Activated T-cell treated with anti-CD3 and anti-CD28 coated beads, Interleukin-2, amount 50 U/mL, for 24 hours (primary cell): Measurements from ENCODE around the gene ZNF48.

Source experiments
- DNase-seq: peaks from one replicate; pipeline ENCODE4 v3.0.0-alpha.2; 2020
- H3K27ac Mint-ChIP-seq: 2 replicates; pipeline ENCODE4 v1.8.0; 2020; ENCODE audit warnings: mild to moderate bottlenecking, mixed read lengths
- H3K27me3 Mint-ChIP-seq: 2 replicates; pipeline ENCODE4 v1.8.0; 2020; ENCODE audit warnings: mixed read lengths
- H3K36me3 Mint-ChIP-seq: 2 replicates; pipeline ENCODE4 v1.8.0; 2020; ENCODE audit warnings: low read depth, mixed read lengths
- H3K4me1 Mint-ChIP-seq: 2 replicates; pipeline ENCODE4 v1.8.0; 2020; ENCODE audit warnings: low read depth, mixed read lengths
- H3K4me3 Mint-ChIP-seq: 2 replicates; pipeline ENCODE4 v1.8.0; 2020; ENCODE audit warnings: mild to moderate bottlenecking, moderate library complexity, mixed read lengths
- H3K9me3 Mint-ChIP-seq: 2 replicates; pipeline ENCODE4 v1.8.0; 2020; ENCODE audit warnings: mixed read lengths

The ZNF48 gene

DNA sequence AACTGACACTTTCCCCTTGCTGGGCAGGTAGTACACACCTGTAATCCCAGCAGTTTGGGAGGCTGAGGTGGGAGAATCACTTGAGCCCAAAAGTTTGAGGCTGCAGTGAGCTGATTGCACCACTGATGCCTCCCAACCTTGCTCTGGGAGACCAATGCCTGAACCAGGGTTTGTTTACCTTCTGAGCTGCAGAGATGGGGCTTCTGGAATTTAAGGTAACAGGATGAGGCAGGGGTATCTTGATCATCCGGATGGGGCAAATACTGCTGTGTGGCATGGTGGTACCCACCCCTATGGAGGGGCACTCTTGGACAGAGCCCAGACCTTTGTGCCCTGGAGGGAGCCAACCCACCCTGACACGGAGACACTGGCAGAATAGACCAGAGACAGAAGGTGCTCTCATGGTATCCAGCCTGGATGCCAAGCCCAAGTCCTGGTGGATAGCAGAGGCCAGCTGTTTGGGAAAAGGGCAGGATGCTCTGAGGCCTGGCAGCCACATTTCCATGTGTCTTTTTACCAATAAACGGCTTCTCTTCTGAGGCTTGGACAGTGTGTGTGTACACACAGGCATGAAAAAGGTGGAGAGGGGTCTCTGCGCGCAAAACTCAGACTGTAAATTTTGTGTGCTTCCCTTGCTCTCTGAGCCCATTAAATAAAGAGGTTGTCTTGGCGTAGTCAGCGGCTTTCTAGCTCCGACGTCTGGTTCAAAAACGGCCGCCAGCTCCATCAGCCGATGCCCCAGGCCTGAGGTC, 4.4 kb downstream of the ZNF48 start:
- no peaks in the 10 kb centered on the region for H3K9me3 Mint-ChIP-seq
- peaks cover 52% of the 10 kb centered on the region for H3K4me1 Mint-ChIP-seq
- H3K36me3 Mint-ChIP-seq, result peaks cover 44% of the 10 kb centered on the region
- peak overlapping the region; percentile 92 for H3K27ac Mint-ChIP-seq
- no peaks in the 10 kb centered on the region for H3K27me3 Mint-ChIP-seq
- DNase-seq, result no peak
- H3K4me3 Mint-ChIP-seq, result peak overlapping the region; percentile 83

DNA sequence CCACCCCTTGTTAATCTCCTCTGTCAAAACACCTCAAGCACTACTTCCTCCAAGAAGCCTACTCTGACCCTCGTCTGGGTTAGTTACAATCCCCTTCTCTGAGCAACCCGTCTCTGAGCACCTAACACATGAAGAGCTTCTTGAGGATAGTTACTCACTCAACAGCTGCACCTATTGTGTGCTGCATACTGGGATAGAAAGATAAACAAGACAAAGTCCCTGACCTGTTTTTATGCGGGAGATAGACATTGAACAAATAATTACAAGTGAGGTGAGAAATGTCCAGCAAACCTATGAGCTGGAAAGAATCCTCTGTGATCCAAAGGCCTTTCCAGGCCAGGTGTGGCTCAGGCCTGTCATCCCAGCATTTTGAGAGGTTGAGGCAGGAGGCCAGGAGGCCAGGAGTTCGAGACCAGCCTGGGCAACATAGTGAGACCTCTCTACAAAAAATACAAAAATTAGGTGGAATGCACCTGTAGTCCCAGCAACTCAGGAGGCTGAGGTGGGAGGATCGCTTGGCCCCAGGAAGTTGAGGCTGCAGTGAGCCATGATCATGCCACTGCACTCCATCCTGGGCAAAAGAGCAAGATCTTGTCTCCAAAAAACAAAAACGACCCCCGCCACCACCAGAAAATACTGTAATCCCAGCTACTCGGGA, 6.7 kb downstream of the ZNF48 start:
- H3K27me3 Mint-ChIP-seq, result no peaks in the 10 kb centered on the region
- H3K4me1 Mint-ChIP-seq, result peaks cover 46% of the 10 kb centered on the region
- DNase-seq, result no peak
- peak overlapping the region; percentile 22 for H3K27ac Mint-ChIP-seq
- H3K9me3 Mint-ChIP-seq, result no peaks in the 10 kb centered on the region
- peaks cover 32% of the 10 kb centered on the region for H3K36me3 Mint-ChIP-seq
- peak overlapping the region; percentile 43 for H3K4me3 Mint-ChIP-seq

DNA sequence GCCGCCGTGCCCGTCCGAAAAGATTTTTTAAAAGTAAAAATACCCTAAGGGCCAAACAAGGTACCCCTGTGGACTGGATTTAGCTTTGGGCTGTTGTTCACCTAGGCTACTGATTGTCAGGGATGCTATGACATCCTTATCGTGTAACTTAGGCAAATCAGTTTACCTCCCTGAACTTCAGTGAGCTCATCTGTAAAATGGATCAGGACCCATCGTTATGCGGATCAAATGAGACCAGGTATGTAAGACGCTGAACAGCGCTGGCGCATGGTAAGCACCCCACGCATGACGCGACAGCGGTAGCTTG, 11.5 kb downstream of the ZNF48 start:
- peaks cover 32% of the 10 kb centered on the region for H3K4me1 Mint-ChIP-seq
- peaks cover 23% of the 10 kb centered on the region for H3K36me3 Mint-ChIP-seq
- H3K4me3 Mint-ChIP-seq, result peak overlapping the region; percentile 87
- H3K27me3 Mint-ChIP-seq, result no peaks in the 10 kb centered on the region
- no peaks in the 10 kb centered on the region for H3K9me3 Mint-ChIP-seq
- no peak for DNase-seq
- H3K27ac Mint-ChIP-seq, result peak overlapping the region; percentile 99

DNA sequence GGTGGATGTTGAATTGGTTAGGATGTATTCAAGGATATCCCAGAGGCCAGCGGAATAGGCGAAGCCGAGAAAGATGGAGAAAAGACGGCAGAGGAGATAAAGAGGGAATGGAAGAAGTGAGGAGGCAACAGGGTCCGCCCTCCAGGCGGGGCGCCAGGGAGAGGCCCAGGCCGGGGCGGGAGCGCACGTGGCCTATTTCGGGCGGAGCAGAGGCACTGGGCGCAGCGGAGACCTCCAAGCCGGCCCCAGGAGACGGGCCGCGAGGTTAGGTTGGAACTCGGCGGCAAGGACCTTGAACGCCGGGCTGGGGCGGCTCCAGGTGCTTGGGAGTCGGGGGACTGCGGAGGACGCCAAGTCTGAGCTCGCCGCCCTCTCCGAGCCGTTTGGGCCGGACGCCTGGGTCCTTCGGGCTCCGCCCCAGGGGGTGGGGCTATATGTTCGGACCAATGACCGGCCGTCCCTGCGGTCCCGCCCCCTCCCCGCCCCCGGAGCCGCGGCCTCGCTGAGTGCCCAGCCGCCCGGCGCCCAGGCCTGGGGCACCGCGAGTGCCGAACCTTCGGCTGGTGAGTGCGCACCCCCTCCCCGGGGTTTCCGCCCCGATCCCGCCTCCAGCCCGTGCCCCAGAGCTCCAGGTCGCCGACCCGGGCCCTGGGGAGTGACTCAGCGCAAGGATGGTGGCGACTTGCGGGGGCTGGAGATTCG, 12.0 kb downstream of the ZNF48 start, which contains the start of gene ZNF771:
ZNF771 (plus strand) TSS at position 505 of the 702 bp plus-strand sequence. CDS start 448 bp downstream, outside the sequence.
- Mint-ChIP-seq H3K9me3 (no peaks in the 10 kb centered on the region), H3K27ac (peak within 1 kb of the TSS; percentile 99), H3K27me3 (no peaks in the 10 kb centered on the region), H3K4me3 (peak within 1 kb of the TSS; percentile 87), H3K36me3 (peaks cover 29% of the 10 kb centered on the region), H3K4me1 (peaks cover 36% of the 10 kb centered on the region)
- DNase-seq, result peak; percentile 97

DNA sequence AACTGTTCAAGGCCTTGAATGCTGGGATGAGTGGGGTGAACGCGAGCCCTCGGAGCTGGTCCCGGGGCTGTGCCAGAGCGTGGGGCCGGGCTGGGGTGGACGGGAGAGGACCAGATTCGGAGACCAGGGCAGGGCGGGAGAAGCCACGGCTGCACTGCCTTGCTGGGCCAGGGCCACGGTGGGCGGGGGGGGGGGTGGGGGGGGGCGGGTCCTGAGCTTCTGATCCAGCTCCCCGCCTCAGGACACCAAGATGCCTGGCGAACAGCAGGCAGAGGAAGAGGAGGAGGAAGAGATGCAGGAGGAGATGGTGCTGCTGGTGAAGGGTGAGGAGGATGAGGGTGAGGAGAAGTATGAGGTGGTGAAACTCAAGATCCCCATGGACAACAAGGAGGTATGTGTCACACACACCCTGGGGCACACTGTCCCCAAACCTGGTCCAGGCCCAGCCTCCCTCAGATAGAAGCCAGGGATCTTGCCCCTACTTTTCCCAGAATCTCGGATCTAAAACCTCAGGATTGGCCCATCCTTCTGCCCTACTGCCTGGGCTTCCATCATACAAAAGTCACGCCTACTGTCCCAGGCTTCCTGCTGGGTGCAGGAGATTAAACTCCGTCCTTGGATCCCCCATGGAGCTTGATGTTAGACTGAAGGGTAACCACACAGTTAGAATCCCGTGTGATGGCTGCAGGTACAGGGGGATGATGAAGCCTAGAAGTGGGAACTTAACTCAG, 12.7 kb downstream of the ZNF48 start:
- Mint-ChIP-seq H3K4me1 (peaks cover 38% of the 10 kb centered on the region), H3K9me3 (no peaks in the 10 kb centered on the region), H3K4me3 (peak overlapping the region; percentile 87), H3K36me3 (peaks cover 36% of the 10 kb centered on the region), H3K27me3 (no peaks in the 10 kb centered on the region), H3K27ac (peak overlapping the region; percentile 92)
- DNase-seq, result no peak

DNA sequence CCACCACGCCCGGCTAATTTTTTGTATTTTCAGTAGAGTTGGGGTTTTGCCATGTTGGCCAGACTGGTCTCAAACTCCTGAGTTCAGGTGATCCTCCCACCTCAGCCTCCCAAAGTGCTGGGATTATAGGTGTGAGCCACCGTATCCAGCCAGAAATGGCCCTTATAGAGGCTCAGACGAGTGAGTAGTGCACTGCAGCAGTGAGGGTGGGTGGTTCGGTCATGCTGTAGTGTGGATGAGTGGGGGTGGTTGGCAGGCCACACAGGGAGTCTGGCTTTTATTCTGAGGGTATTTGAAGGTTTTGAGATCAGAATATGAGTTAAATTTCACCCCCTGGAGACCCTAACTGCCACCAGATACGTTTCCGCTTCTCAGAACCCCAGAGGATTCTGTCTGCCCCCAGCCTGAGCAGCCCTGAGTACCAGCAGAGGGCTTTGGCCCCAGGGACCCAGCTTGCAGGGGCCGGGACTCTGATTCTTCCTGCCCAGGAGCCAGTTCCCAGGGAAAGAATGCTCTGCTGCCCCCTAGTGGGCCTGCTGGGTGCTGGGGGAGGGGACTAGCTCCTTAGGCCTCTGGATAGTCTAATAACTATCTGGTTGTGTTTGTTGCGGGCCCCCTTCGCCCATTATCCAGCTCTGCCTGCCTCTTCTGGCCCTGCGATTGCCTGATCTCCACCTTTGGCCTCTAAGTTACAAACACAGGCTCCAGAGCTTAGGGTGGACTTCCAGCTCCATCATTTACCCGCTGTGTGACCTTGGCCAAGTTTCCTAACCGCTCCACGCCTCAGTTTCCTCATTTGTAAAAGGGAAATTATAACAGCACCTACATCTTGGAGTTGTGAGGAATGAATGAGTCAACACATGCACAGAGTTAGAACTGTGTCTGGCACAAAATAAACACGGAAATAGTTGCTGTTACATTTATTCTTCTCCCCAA, 14.2 kb downstream of the ZNF48 start:
- Mint-ChIP-seq H3K27me3 (no peaks in the 10 kb centered on the region), H3K27ac (peak overlapping the region; percentile 77), H3K4me1 (peaks cover 44% of the 10 kb centered on the region), H3K36me3 (peaks cover 50% of the 10 kb centered on the region), H3K9me3 (no peaks in the 10 kb centered on the region), H3K4me3 (peak overlapping the region; percentile 87)
- DNase-seq, result peak; percentile 95

DNA sequence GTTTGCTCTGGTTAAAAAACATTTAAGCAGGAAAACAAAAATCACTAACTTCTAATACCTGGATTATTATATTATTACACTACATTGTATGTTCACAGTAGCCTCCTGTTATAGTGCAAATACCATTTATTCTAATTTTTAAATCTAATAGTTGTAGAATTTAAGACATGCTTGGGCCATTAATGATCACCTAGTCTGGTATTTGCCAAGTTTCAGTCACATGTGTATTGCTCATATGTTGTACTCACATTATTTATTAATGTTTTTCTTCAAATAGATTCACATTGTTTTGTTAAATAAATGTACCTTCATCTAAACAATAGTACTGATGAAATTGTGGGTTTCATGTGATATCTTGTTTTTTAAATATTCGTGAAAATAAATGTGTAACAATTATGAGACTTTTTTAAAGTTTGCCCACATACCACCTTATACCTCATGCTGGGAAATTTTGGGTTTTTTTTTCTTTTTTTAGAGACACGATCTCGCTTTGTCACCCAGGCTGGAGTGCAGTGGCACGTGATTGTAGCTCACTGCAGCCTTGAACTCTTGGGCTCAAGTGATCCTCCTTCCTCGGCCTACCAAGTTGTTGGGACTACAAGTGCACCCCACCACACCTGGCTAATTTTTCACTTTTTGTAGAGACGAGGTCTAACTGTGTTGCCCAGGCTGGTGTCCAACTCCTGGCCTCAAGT, 18.0 kb downstream of the ZNF48 start:
- H3K4me3 Mint-ChIP-seq, result no peak overlapping the region
- peaks cover 69% of the 10 kb centered on the region for H3K36me3 Mint-ChIP-seq
- H3K9me3 Mint-ChIP-seq, result no peaks in the 10 kb centered on the region
- peak overlapping the region; percentile 70 for H3K27ac Mint-ChIP-seq
- H3K4me1 Mint-ChIP-seq, result peaks cover 51% of the 10 kb centered on the region
- no peaks in the 10 kb centered on the region for H3K27me3 Mint-ChIP-seq
- DNase-seq, result no peak

DNA sequence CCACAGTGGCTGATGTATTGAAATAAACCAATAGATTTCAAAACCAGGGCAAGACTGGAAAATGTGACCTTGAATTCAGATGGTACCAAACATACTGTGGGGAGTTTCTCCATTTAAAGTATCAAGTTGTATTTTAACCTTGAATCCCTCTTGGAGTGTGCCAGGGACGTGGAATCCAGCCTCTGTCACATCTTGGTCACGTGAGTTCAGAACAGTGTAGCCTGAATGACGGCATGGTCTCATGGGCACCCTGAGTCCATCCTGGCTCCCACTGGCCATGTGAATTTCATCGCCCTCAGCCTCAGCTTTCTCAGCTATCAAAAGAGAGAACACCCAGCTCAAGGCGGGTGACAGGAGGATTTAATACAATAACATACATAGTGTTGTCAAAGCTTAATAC, 18.9 kb downstream of the ZNF48 start:
- H3K27ac Mint-ChIP-seq, result peak overlapping the region; percentile 70
- no peaks in the 10 kb centered on the region for H3K27me3 Mint-ChIP-seq
- H3K9me3 Mint-ChIP-seq, result no peaks in the 10 kb centered on the region
- H3K4me3 Mint-ChIP-seq, result no peak overlapping the region
- peaks cover 51% of the 10 kb centered on the region for H3K4me1 Mint-ChIP-seq
- DNase-seq, result no peak
- H3K36me3 Mint-ChIP-seq, result peaks cover 77% of the 10 kb centered on the region

DNA sequence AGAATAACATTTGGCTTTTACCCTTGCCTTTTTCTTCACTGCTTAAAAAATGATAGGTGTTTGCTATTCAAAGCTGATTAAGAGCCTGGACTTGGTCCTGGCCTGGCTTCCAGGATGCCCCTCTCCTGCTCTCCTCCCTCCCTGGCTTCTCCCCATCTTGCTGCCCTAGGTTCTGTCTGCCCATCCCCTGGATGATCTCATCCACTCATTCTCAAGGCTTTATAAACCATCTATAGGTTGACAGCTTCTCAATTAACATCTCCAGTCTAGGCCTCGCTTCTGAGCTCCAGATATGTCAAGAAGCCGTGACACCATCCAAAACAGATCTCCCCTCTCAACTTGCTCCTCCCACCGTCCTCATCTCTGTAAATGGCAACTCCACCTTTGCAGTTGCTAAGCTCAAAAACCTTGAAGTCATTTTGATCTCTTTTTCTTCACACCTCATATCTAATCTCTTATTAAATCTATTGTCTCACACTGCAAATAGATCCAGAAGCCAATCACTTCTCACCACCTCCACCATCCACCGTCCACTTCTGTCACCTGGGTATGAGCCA, 20.9 kb downstream of the ZNF48 start:
- Mint-ChIP-seq H3K9me3 (no peaks in the 10 kb centered on the region), H3K4me1 (peaks cover 45% of the 10 kb centered on the region), H3K4me3 (no peak overlapping the region), H3K36me3 (peaks cover 73% of the 10 kb centered on the region), H3K27me3 (no peaks in the 10 kb centered on the region), H3K27ac (peak overlapping the region; percentile 35)
- no peak for DNase-seq

DNA sequence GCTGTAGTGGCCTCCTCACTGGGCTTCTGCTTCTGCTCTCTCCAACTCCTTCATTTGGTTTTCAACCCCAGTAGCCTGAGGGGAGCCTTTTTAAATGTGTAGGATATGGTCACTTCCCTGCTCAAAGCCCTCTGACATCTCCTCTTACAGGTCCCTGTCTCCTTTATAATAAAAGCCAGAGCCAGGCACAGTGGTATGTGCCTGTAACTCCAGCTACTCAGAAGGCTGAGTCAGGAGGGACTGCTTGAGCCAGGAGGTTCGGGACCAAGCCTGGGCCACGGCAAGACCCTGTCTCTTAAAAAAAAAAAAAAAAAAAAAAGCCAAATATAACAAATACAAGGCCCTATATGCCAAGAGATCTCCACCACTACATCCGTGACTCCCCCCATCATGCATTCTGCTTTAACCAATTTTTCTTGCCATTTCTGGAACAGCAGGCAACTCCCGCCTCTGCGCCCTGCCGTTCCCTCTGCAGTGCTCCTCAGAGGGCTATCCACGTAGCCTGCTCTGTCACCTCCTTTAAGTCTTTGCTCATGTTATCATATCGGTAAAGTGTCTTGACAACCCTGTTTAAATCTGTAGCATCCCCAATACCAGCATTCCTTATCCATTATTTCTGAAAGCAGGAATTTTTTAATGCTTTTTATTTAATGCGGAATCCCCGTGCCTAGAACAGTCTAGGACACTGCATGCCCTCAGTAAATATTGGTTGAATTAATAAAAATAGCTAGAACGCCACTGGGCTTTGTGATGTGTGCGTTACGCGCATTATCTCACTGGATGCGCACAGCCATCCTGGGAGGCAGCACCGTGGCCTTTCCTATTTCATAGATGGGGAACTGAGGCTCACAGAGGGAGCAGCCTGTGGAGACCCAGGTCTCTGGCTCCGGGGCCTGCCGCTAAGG, 21.7 kb downstream of the ZNF48 start:
- no peaks in the 10 kb centered on the region for H3K27me3 Mint-ChIP-seq
- peaks cover 73% of the 10 kb centered on the region for H3K36me3 Mint-ChIP-seq
- no peaks in the 10 kb centered on the region for H3K9me3 Mint-ChIP-seq
- peak overlapping the region; percentile 41 for H3K27ac Mint-ChIP-seq
- H3K4me1 Mint-ChIP-seq, result peaks cover 46% of the 10 kb centered on the region
- peak overlapping the region; percentile 16 for H3K4me3 Mint-ChIP-seq
- no peak for DNase-seq

DNA sequence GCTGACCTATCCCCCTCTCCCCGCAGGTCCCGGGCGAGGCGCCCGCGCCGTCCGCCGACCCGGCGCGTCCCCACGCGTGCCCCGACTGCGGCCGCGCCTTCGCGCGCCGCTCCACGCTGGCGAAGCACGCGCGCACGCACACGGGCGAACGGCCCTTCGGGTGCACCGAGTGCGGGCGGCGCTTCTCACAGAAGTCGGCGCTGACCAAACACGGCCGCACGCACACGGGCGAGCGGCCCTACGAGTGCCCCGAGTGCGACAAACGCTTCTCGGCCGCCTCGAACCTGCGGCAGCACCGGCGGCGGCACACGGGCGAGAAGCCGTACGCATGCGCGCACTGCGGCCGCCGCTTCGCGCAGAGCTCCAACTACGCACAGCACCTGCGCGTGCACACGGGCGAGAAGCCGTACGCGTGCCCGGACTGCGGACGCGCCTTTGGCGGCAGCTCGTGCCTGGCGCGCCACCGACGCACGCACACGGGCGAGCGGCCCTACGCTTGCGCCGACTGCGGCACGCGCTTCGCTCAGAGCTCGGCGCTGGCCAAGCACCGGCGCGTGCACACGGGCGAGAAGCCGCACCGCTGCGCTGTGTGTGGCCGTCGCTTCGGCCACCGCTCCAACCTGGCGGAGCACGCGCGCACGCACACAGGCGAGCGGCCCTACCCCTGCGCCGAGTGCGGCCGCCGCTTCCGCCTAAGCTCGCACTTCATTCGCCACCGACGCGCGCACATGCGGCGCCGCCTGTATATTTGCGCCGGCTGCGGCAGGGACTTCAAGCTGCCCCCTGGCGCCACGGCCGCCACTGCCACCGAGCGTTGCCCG, 22.5 kb downstream of the ZNF48 start:
- H3K36me3 Mint-ChIP-seq, result peaks cover 73% of the 10 kb centered on the region
- H3K27ac Mint-ChIP-seq, result peak overlapping the region; percentile 55
- peak overlapping the region; percentile 59 for H3K4me3 Mint-ChIP-seq
- H3K27me3 Mint-ChIP-seq, result no peaks in the 10 kb centered on the region
- DNase-seq, result peak; percentile 92
- H3K4me1 Mint-ChIP-seq, result peaks cover 41% of the 10 kb centered on the region
- no peaks in the 10 kb centered on the region for H3K9me3 Mint-ChIP-seq
